ENCODE data around the gene RARRES1.

GRCh38 chr3:158679547-158680000 lies 52.7 kb downstream of the RARRES1 start:
- TF ChIP-seq EZH2 (IDR thresholded peaks at IDR 0.05; ENCODE audit: low read length, unreplicated experiment) (no peak), CTCF (conservative IDR thresholded peaks at IDR 0.05; ENCODE audit: low read depth, low read length) (no peak), EZH2phosphoT487 (IDR thresholded peaks at IDR 0.05; ENCODE audit: borderline replicate concordance, low read length) (no peak)

Measured in PC-3 (cell line).